AML-193 (cell line): Measurements from ENCODE around the gene AIF1L.
"Not testable (repeated sequence)": the region's sequence is repeated elsewhere in the genome, so short reads cannot be mapped to it uniquely, and the experiment has no call there.

Experiments used
- DNase-seq, 2 experiments: peaks; one replicate each; lab custom pipeline; 2025; lab: John Stamatoyannopoulos, UW

AIF1L gene

DNA sequence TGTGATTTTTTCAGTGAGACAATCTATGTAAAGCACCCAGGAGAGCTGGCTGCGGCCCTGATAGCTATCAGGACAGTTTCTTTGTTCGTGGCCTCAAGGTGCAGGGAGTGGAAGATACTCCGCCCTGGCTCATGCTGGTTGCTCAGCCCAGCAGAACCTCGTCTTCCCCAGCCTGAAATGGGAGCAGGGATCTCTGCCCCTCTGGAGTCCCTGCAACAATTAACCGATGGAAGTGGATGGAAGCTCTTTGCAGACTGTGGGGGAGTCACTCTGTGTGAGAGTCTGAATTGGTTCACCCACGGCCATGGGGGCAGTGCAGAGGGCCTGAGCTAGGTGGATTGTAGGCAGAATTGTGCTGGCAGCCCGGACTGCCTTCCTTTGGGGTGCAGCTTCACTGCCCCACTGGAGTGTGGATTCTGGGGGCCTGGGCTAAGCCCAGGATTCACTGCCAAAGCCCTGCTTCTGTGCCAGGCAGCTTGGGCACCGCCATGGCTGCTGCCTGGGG is 2.8 kb downstream of the AIF1L start:
- no peak for DNase-seq

DNA sequence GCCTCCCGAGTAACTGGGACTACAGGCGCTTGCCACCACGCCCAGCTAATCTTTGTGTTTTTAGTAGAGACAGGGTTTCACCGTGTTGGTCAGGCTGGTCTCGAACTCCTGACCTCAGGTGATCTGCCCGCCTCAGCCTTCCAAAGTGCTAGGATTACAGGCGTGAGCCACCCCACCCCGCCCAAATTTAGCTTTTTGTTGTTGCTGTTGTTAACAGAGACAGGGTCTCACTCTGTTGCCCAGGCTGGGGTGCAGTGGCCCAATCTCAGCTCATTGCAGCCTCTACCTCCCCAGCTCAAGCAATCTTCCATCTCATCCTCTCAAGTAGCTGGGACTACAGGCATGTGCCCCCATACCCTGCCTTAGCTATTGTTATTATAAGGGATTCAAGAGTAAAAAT is 3.5 kb downstream of the AIF1L start:
- not testable (repeated sequence) for DNase-seq

- no peak for DNase-seq
These were observed 4.1 kb downstream of the AIF1L start for GRCh38 chr9:131100445-131100844.

DNA sequence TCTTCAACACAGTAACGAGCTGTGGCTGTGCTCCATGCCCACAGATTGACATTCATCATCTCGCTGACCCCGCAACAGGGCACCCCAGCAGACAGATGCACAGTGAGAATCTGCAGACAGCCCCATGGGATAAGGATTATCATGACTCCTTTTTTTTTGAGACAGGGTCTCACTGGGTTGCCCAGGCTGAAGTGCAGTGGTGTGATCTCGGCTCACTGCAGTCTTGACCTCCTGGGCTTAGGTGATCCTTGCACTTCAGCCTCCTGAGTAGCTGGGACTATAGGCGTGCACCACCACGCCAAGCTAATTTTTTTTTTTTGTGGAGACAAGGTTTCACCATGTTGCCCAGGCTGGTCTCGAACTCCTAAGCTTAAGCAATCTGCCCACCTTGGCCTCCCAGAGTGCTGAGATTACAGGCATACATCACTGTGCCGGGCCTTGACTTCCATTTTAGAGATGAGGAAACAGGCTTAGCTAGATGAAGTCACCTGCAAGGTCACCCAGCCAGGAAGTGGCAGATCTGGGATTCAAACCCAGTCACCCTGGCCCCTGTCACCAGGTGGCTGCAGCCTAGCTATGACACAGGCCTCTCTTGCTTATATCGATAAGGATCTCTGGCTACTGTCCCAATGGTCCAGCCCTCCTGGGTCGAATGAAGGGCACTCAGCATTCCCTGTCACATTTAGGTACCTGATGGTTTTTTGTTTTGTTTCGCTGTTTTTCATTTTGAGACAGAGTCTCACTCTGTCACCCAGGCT is 5.1 kb downstream of the AIF1L start:
- no peak for DNase-seq

DNA sequence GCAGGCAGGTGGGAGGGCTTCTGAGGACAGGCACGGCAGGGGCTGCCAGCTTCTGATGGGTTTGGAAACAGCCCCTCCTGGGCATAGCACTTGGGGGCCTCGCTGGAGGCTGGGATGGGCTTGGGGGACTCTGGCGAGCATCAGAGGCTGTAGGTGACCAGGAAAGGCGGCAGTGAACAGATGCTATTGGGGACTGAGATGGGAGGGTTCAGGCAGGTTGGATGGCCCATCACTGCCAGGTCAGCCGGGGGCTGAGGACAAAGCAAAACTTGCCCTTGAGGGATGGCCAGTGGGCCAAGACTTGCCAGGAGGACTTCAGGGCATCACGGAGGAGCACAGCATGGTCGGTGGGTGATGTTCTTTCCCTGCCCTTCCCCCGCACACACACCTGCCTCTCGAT is 6.7 kb downstream of the AIF1L start:
- no peak for DNase-seq

GRCh38 chr9:131103535-131103934 is 7.2 kb downstream of the AIF1L start:
- no peak for DNase-seq

DNA sequence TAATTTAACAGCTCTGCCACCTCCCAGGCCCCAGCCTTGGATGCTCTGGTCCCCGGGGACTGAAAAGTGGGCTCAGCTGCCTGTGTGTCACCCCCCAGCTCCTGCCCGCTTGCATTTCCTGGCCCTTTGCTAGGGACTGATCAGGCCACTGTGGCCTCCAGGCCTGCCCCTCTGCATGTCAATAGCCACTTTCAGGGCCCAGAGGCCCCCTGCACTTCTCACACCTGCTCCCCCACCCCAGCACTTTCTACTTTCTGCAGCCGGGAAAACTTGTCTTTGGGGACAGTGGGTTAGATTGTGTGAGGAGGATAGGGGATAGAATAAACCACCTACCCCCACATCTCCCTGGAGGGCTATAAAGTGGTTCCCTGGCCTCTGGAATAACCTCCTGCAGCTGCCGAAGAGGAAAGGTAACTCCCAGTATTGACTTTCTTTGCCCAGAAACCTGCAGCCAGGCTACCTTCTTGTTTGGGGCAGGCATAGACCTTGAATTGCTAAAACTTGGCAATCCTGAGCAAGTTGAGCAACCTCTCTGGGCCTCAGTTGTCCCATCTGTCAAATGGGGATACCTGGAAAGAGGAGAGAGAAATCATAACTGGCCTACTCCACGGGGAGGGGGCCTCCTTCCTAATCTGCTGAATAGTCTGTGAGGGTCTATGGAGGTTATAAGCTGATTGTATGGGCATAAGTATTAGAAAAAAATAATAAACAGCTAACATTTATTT is 7.8 kb downstream of the AIF1L start:
- no peak for DNase-seq

- no peak for DNase-seq
These were observed 9.6 kb downstream of the AIF1L start for GRCh38 chr9:131105952-131106351.

DNA sequence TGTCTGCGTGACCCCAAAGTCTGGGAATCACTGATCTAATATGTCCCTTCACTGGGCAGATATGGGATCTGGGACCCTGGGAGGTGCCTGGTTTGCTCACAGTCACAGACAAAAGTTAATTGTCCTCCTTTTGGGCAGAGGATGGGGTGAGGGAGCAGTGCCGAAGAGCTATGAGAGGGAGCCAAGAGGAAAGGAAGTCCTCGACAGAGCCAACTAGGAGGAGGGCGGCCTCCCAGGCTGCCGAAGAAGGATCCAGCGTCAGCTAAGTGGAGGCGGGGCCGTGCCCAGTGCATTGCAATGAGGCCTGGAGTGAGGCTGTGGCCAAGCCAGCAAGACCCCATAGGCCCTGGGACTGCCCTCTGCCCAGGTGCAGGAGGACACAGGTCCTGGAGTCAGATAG is 11.4 kb downstream of the AIF1L start:
- no peak for DNase-seq

DNA sequence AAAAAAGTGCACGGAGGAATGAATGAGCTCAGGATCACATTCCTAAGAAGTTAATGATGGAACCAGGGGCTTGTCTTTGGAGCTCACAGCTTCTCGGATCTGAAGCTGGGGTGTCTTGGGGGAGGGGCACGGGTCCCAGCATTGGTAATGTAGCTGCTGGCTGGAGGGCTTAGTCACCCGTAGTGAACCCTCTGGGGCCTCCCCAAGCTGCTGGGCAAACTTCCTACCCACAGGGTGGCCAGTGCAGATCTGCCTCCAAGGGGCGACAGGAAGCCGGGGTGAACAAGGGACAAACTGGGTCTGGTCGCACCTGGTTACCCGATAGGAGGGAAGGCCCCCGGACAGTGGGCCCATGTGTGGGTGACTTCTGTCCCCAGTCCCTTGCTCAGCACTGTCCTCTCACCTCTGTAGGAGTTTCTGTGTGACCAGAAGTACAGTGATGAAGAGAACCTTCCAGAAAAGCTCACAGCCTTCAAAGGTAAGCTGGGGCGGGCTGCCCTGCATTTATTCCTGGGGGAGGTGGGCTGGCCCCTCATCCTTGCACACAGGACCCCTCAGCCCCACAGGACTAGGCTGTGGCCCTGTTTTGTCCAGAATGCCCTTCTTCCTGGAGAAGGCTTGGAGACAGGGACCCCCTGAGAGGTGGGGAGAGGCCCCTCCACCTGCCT is 15.0 kb downstream of the AIF1L start:
- DNase-seq: no peak

DNA sequence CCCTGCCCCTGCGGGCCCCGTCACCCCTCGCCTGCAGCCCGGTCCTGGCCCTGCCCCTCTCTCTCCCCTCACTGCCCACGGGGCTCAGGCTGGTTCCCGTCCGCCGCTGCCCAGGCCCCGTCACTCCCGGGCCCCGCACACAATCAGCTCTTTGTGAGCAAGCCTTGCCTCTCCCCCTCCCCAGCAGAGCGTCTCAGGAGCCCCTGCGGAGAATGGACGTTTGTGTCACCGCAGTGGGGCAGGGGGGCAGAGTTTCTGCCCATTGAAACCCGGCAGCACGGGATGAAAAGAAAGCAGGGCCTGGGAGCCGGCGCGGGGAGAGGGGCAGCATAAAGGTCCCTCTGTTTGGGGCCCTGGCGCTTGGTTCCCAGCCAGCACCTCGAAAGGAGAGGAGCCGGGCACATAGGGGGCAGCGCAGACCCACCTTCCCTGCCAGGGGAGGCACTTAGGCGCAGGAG is 15.6 kb downstream of the AIF1L start:
- no peak for DNase-seq

- no peak for DNase-seq
These were observed 16.2 kb downstream of the AIF1L start for GRCh38 chr9:131112374-131113154.

- DNase-seq: no peak
These were observed 17.3 kb downstream of the AIF1L start for GRCh38 chr9:131113655-131114054.

GRCh38 chr9:131114084-131114535 is 17.8 kb downstream of the AIF1L start:
- DNase-seq: no peak

GRCh38 chr9:131115360-131115742 is 19.0 kb downstream of the AIF1L start:
- DNase-seq: not testable (repeated sequence)

- DNase-seq: no peak
These were observed 20.2 kb downstream of the AIF1L start for GRCh38 chr9:131116281-131117120.

- DNase-seq: no peak
These were observed 20.9 kb downstream of the AIF1L start for GRCh38 chr9:131117121-131117761.

DNA sequence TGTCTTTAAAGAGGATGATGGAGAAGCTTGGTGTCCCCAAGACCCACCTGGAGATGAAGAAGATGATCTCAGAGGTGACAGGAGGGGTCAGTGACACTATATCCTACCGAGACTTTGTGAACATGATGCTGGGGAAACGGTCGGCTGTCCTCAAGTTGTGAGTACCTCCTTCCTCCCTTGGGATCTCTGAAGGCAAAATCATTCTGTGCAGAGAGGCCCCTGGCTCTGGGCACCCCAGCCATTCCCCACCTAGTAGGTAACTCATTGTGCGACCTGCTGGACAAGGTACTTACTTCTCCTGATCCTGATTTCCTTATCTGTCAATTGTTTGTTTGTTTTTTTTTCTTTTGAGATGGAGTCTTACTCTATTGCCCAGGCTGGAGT is 21.4 kb downstream of the AIF1L start:
- no peak for DNase-seq

GRCh38 chr9:131119600-131119999 is 23.3 kb downstream of the AIF1L start:
- DNase-seq: no peak

GRCh38 chr9:131120620-131121228 is 24.4 kb downstream of the AIF1L start:
- DNase-seq: no peak
